Brain microvascular endothelial cell (primary cell): ENCODE results near the gene TXNDC17.

ENCODE experiments used
- DNase-seq: peaks from one replicate; pipeline ENCODE4 v3.0.0-alpha.2; 2020
- H3K27ac ChIP-seq: fragments of 250-450 bp; sonication (Bioruptor Pico); 2 replicates; pipeline ENCODE4 v1.5.1; 2020; ENCODE audit warnings: mild to moderate bottlenecking, moderate library complexity
- H3K27me3 ChIP-seq: fragments of 250-450 bp; sonication (Bioruptor Pico); replicated peaks from 2 replicates; pipeline ENCODE4 v1.5.1; 2020; ENCODE audit warnings: mild to moderate bottlenecking
- H3K36me3 ChIP-seq: fragments of 250-450 bp; sonication (Bioruptor Pico); replicated peaks from 2 replicates; pipeline ENCODE4 v1.5.1; 2020; ENCODE audit warnings: mild to moderate bottlenecking
- H3K4me3 ChIP-seq: 2 replicates; pipeline ENCODE4 v1.5.1; 2011; ENCODE audit warnings: low read depth, mild to moderate bottlenecking, control low read depth, low read length, moderate library complexity
- in situ Hi-C: cut with HindIII; loops from 2 replicates; pipeline ENCODE4 v1.10.0; 2017; ENCODE audit warnings: low sequenced_read_pairs, low pct_ligation_motif_present
- TF ChIP-seq, protein P1 (sequence below): IDR thresholded peaks from 2 replicates; pipeline ENCODE4 v1.5.1; 2011; ENCODE audit warnings: low read depth, mild to moderate bottlenecking, moderate library complexity, low read length, control low read depth, inconsistent platforms; ENCODE audit errors: missing control alignments

The TXNDC17 gene

DNA sequence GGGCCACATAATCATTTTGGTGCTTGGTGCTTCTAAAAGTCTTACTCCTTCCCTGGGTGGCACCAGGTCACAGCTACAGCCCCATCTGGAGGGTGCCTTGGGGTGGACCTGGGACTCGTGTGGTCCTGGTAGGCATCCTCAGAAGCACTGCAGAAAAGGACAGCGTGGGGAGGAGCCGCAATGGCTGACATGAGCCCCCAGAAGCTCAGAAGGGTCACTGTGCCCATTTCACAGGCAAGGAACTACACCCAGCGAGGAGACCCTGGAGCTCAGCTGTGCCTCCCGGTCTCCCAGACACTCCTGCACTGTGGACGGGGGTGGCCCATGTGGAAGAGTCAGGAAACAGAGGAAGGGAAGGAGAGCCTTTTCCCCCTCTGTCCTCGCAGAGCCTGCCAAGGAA, 37.1 kb downstream of the TXNDC17 start:
- peaks cover 2% of the 10 kb centered on the region for H3K27me3 ChIP-seq
- DNase-seq: no peak
- in situ Hi-C loops: no loop called here
- H3K27ac ChIP-seq: no peak overlapping the region
- H3K4me3 ChIP-seq: no peak overlapping the region
- no peaks in the 10 kb centered on the region for H3K36me3 ChIP-seq
- TF ChIP-seq, protein P1, sequence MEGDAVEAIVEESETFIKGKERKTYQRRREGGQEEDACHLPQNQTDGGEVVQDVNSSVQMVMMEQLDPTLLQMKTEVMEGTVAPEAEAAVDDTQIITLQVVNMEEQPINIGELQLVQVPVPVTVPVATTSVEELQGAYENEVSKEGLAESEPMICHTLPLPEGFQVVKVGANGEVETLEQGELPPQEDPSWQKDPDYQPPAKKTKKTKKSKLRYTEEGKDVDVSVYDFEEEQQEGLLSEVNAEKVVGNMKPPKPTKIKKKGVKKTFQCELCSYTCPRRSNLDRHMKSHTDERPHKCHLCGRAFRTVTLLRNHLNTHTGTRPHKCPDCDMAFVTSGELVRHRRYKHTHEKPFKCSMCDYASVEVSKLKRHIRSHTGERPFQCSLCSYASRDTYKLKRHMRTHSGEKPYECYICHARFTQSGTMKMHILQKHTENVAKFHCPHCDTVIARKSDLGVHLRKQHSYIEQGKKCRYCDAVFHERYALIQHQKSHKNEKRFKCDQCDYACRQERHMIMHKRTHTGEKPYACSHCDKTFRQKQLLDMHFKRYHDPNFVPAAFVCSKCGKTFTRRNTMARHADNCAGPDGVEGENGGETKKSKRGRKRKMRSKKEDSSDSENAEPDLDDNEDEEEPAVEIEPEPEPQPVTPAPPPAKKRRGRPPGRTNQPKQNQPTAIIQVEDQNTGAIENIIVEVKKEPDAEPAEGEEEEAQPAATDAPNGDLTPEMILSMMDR: no peak

- H3K36me3 ChIP-seq: no peaks in the 10 kb centered on the region
- H3K27me3 ChIP-seq: peaks cover 2% of the 10 kb centered on the region
- no peak for DNase-seq
- no peak overlapping the region for H3K4me3 ChIP-seq
- H3K27ac ChIP-seq: no peak overlapping the region
- TF ChIP-seq, protein P1: no peak
- in situ Hi-C loops: no loop called here
These were observed 38.4 kb downstream of the TXNDC17 start for GRCh38 chr17:6679241-6679640.

GRCh38 chr17:6681176-6681575, 40.3 kb downstream of the TXNDC17 start:
- in situ Hi-C loops: no loop called here
- H3K27me3 ChIP-seq: peaks cover 2% of the 10 kb centered on the region
- H3K4me3 ChIP-seq: no peak overlapping the region
- TF ChIP-seq, protein P1: no peak
- no peak overlapping the region for H3K27ac ChIP-seq
- no peaks in the 10 kb centered on the region for H3K36me3 ChIP-seq
- no peak for DNase-seq

- TF ChIP-seq, protein P1: no peak
- H3K27me3 ChIP-seq: peaks cover 2% of the 10 kb centered on the region
- in situ Hi-C loops: no loop called here
- DNase-seq: no peak
- no peak overlapping the region for H3K27ac ChIP-seq
- no peak overlapping the region for H3K4me3 ChIP-seq
- H3K36me3 ChIP-seq: no peaks in the 10 kb centered on the region
These were observed 40.8 kb downstream of the TXNDC17 start for GRCh38 chr17:6681671-6682070.

DNA sequence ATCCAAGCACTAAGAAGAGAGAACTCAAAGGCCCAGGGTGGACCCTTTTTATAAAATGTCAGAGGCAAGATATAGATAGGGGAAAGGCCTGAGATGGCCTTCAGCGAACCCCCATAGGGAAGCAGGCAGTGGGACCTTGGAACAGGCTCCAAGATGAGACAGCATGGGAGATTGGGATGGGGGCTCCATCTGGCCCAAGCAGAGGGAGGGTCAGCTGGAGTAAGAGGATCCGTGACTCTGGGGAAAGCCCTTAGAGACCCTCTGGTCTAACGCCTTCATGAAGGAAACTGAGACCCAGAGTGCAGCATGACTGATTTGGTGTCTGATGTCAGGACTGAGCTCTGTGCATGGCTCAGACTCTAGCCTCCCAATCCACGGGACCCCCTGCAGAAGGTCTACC, 41.5 kb downstream of the TXNDC17 start:
- TF ChIP-seq, protein P1: no peak

GRCh38 chr17:6683081-6683684, 42.3 kb downstream of the TXNDC17 start:
- Histone ChIP-seq H3K36me3 (no peaks in the 10 kb centered on the region), H3K4me3 (no peak overlapping the region), H3K27me3 (peaks cover 2% of the 10 kb centered on the region), H3K27ac (no peak overlapping the region)
- no peak for DNase-seq
- in situ Hi-C loops: no loop called here
- TF ChIP-seq, protein P1: no peak

More for the DNA sequence above, 41.5 kb downstream of the TXNDC17 start:
- H3K36me3 ChIP-seq: no peaks in the 10 kb centered on the region
- no peak overlapping the region for H3K4me3 ChIP-seq
- in situ Hi-C loops: no loop called here
- no peak for DNase-seq
- peaks cover 2% of the 10 kb centered on the region for H3K27me3 ChIP-seq
- H3K27ac ChIP-seq: no peak overlapping the region
